GM19035 (cell line): ENCODE results near the gene CDH4.

Experiments used
- ATAC-seq: cut with Tn5 transposase; IDR thresholded peaks from one replicate; pipeline ENCODE4 v1.9.1; 2021; ENCODE audit not compliant: unreplicated experiment

Gene CDH4

DNA sequence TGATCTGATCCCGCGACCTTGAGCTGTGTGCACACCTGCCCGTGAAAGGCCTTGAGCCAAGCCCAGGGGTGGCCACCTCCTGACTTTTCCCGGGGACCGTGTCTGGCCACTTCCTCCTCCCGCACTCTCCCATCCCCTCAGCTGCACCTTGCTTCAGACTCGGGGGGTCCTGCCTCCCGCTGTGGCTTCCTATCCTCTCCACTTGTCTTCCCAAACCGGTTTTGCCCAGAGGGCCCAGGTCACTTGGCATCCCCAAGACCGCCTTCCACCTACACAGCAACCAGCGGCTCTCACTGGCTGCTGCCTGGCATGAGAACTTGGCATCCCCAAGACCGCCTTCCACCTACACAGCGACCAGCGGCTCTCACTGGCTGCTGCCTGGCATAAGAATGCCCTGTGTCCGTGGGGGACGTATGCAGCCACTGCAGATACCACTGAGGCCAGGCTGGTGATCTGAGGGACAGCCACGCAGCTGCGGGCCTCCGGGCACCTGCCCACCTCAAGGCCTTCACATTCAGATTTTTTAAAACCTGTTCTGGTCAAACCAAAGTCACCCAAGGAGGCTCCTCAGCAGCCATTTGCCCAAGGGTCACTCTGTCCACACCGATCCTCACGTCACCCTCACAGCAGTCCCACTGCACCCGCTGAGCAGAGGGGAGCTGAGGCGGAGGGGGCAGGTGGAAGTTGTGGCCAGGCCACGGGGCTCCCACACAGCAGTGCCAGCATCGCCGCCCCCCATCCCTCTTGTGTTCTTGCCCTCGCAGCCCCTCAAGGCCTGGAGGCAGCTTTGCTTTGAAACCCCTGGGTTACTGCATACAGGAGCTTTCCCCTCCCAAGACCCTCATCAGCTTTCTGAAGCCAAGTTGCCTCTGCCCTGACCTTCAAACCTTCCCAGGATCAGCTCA is 568.1 kb downstream of the CDH4 start:
- ATAC-seq, result no peak

DNA sequence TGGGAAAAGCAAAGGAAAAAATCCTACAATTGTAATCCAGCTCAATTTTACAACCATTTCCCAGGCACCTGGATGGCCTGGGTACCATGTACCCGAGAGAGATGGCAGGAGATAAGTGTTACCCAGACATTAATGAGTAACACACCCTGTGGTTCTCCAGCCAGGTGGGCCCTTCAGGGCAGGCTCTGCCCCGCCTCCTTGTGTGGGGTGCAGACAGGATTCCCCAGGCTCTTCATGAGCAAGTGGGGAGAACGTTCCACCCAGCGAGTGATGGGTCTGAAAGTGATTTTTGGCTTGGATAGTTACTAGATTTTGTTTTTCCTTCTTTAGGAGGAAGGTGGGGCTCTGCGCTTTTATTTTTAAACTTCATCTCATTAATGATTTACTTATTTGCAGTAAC is 569.7 kb downstream of the CDH4 start:
- ATAC-seq, result no peak

DNA sequence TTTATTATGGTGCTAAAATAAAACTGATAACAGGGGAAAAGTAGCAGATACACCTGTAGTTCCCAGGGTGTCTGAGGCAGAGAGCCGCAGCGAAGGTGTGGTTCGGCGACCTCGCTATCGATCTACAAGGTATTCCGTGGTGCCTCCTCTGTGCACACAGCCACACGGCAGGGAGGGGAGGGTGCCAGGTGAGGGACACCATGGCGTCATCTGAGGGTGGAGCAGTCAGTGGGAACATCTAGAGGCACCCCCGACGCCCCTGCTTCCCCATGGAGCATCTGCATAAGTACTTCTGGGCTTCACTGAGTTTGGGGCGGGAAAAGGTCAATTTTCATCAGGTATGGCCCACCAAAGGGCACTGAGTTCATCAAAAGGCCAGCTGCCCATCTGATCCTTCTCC is 570.3 kb downstream of the CDH4 start:
- no peak for ATAC-seq

DNA sequence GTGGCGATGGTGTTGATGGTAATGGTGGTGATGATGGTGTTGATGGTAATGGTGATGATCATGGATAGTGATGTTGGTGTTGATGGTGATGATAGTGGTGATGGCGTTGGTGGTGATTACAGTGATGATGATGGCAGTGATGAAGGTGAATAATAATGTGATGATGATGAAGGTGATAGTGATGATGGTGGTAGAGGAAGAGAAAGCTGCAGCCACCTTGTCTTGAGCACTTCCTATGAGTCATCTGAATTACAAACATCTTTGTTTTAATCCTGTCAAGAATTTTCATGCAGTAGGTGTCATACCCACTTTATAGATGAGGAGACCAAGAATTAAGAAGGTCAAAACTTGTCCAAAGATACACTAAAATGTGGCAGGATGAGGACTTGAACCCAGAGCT is 571.2 kb downstream of the CDH4 start:
- no peak for ATAC-seq

DNA sequence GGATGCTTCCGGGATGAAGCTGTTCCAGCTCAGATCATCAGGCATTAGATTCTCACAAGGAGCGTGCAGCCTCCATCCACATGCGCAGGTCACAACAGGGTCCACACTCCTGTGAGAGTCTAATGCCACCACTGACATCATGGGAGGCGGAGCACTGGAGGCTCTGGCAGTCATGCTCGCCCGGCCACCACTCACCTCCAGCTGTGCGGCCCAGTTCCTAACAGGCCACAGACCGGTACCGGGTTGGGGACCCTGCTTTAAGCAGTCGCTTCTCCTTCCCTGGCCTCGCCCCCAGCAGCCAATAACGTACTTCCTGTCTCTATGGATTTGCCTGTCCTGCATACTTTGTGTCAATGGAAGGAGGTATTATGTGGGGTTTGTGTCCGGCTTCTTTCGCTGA is 576.8 kb downstream of the CDH4 start:
- no peak for ATAC-seq

DNA sequence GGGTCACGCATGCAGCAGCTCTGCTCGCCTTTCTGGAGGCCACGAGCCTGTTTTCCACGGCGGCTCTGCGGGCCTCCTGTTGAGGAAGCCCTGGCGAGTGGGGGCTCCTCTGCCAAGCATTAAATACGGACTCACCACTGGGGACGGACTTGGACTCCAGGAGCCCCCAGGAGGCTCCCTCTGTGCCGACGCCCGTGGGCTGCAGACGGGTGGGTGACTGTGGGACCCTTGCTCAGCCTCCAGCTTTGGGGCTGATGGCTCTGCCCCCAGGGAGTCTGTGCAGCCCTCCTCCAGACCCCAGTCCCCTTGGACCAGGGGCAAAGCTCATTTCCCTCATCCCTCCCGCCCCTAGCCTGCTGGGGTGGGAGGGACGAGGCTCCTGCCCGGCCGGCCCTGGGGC is 577.5 kb downstream of the CDH4 start:
- no peak for ATAC-seq

DNA sequence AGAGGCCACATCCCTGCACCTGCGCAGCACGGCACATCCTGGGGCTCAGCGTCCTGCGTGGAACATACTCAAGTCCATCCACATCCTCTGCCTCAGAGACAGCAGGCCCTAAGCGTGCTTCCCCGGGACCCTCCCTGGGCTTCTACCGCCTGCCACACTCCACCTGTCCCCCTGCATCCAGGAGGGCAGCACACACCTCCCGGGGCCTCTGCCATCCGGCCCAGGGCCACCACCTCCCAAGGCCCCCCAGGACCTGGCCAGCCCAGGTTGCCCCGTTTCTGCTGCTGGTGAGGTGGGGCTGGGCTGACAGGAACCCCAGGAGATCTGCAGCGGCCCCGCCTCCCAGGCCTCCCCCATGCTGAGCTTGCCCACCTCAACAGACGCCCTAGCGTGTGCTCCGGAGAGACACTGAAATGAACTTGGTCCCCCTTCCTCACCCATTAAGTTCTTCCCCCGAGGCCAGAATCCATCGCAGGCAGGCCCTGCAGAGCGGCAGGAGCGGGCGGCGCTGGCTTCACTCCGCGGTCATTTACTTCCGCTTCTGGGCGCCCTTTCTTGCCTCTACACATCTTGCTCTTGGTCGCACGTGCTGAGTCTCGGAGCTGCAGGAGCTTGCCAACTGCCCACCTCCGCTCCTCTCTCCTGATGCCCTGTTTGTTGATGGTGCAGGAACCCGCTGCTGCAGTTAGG is 578.3 kb downstream of the CDH4 start:
- ATAC-seq, result no peak

DNA sequence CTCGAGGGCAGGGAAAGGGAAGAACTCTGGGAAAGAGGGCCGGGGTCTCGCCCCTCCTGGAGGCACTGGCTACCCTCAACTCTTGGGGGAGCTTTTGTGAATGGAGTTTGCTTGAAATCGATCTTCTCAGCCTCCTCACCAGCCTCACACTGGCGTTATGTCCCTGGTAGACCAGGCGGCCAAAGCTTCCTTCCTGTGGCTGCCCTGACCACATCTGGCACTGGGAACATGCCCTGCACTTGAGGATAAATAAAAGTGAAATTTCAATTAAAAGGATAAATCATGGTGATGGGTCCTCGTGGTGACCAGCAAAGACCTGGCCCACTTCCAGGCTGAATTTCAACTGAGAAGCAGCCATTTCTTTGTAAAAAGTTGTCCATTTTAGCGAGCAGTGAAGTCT is 578.9 kb downstream of the CDH4 start:
- ATAC-seq, result no peak

DNA sequence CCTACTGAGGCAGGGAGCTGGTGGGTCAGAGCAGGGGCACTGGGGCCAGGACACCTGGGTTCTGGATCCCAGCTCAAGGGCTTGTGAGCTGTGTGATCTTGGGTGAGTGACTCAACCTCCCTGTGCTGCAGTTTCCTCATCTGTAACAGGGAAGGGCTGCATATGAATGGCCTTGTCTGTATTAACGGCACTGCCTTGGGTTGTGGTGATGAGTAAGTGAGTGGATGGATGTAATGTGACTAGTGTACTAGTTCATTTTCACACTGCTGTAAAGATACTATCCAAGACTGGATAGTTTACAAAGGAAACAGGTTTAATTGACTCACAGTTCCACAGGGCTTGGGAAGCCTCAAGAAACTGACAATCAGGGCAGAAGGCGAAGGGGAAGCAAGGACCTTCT is 580.1 kb downstream of the CDH4 start:
- ATAC-seq, result no peak

DNA sequence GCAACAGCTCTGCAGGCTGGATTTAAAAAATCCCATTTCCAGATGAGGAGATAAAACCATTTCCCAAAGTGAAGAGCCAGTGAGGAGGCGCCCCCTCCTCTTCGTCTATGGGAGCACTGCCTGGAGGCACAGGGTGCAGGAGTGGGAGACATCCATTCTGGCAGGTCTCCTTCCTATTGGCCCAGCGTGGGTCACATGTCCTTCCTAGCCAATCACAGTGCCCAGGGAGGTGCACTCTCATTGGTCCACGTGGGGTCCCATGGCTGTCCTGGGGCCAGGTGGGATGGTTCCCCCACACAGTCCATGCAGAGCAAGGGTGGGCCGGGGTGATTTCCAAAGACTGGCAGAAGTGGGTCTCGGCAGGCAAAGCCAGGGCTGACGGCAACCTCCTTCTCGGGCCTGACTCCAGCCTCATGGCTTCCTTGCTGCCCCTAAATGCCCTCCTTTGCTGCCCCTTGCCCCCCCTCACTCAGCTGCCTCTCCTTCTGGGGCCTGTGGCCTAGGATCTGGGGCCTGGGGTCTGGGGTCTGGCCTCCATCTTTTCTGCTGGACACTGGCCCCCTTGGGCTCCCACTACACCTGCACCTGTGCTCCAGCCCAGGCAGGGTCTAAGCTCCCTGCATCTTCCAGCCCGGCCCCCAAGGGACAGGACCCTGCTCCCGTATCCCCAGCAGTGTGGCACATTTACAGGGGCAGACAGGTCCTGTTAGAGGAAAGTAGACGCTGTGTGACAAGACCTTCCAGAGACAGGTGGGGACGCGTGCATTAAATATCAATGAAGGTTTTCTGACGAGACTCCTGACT is 581.9 kb downstream of the CDH4 start:
- no peak for ATAC-seq

DNA sequence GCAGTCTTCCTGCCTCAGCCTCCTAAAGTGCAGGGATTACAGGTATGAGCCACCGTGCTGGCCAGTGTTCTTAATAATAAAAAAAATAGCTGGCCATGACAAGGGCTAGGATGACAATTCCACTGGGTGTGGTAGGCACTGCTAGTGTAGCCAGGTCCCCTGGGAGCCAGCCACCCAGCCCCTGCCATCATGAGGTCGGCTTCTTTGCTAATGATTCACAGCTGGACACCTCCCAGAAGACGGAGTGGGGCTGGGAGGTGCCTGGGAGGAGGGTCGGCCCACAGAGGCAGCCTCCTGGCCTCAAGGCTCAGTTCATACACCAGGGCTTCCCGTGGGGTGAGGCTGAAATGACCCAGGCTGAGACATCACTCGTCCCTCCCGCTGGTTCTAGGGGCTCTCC is 583.2 kb downstream of the CDH4 start:
- ATAC-seq, result no peak

DNA sequence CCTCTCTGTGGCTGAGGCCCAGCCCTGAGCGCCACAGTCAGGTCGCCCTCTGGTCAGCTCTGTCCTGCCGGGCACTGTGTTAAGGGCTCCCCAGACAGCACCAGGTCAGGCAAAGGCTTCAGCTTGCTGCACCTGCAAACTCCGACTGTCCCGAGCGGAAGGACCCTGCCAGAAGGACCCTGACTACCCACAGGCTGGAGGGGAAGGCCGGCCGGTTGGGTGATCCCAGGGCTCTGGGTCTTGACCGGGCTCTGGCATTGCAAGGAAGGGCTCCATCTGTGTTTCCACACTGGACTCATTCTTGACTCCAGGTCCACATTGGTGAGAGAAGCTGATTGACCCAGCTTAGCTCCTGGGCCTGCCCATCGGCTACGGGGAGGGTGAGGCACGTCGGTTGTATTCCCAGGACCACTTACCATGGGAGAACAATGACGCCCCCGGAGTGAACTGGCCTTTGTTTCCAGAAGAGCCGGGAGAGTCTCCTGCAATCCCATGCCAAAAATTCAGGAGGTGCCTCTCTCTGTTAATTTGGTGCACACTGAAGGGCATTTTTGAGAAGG is 583.8 kb downstream of the CDH4 start:
- ATAC-seq, result no peak

DNA sequence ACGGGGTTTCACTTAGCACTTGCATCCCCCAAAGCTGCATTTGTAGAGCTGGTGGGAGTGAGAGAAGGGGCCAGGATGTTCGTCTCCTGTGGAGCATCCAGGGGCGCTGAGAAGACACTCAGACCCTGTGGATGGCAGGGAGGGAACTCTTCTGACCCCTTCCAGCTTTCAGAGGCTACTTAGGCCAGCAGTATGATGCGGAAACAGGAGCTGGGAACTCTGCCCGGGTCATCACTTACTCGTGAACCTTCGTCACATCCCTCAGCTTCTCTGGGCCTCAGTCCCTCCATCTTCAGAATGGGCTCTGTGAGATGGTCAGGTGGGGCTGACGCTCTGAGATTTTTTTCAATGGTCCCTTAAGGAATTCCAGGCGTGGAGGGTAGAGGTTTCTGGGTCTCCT is 585.1 kb downstream of the CDH4 start:
- ATAC-seq, result no peak

DNA sequence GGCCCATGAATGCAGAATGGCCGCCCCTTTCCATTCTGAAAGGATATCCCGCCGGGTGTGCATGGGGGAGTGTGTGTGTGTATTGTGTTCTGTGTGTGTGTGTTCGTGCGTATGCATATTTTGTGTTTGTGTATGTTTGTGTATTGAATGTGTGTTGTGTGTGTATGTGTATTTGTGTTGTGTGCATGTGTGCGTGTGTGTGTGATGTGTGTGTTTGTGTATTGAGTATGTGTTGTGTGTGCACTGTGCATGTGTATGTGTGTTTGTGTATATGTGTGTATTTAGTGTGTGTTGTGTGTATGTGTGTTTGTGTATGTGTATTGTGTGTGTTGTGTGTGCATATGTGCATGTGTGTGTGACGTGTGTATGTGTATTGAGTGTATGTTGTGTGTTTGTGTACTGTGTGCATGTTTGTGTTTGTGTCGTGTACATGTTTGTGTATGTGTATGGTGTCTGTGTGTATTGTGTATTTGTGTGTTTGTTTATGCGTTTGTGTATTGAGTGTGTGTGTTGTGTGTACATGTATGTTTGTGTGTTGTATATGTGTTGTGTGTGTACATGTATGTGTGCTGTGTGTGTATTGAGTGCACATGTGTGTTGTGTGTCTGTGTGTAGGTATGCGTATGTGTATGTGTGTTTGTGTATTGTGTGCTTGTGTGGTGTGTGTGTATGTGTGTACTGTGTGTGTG is 587.3 kb downstream of the CDH4 start:
- no peak for ATAC-seq

DNA sequence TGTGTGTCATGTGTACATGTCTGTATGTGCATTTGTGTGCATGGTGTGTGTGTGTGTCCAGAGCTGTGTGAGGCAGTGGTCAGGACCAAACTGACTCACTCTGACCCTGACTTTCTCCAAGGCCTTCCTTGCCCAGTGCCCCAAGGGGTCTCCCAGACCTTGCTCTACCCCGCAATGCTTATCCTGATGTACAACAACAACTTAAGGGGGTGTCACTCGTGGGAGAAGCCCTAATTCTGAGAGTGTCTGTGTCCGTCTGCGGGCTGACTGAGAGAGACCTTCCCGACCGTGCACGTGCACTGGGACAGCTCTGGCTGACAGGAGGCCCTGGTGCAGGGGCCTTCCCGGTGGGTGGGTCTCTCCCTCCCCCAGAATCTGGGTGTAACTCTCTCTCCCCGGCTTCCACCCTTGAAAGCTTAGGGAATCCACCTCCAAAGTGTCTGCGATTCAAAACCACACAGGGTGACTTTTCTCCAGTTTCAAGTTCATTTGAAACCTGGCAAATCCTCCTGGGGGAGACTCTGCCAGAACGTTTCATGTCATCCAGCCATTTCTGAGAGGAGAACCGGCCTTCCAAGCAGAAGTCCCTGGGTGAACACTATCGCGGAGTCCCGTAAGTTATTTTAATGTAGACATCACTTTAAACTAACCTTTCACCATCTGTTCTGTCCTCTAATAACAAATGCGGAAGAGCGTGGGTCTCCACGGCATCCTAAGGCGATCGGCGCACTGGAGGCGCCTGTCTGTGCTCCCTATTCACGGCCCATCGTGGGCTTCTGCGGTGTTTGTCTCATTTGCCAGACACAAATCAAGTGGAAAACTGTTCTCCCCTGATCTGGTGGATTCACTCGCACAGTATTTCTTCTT is 588.1 kb downstream of the CDH4 start:
- no peak for ATAC-seq

DNA sequence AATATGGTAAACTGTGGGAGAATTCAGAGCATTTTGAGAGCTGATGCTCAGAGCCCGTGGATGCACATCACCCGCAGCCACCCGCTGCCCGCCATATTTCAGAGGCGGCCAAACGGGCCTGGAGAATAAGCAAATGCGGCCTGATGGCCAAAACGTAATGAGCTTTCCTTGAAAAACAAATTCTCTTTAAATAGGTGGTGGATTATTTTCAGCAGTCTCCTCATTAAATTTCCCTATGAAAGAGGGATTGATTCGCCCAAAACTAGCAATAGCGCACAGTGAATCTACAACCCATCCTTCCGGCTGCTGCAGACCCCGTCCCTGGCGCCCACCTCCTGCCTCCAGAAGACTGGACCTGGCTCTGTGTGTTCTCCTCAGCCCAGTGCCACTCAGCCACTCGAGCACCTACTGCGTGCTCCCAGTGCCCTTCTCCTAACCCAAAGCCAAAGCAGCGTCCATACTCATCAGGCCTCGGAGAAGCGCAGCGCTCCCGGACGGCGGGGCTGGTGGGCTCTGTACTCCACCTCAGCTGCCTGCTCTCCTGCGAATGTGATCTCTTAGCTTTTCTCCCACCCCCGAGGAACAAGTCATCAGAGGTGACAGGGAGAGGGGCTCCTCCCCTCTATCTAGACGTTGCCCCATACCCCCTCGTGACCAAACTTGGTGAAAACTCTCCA is 588.9 kb downstream of the CDH4 start:
- no peak for ATAC-seq

DNA sequence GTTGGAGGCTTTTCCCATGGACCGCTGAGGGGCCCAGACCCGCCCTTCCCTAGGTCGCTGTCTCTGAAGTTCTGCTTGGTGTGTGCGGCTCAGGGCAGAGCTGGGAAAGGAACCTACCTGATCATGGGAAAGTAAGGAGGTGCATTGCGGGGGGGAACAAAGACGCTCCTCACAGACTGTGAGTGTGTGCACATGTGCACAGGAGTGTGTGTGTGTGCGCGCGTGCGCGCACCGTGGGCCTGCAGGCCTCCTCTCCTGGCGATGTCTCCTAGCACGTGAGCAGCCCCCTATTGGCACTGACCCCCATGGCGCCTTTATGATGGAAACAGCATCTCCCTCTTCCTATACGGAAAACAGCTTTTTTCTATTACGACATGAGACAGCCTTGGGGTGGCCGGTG is 589.5 kb downstream of the CDH4 start:
- ATAC-seq, result no peak

DNA sequence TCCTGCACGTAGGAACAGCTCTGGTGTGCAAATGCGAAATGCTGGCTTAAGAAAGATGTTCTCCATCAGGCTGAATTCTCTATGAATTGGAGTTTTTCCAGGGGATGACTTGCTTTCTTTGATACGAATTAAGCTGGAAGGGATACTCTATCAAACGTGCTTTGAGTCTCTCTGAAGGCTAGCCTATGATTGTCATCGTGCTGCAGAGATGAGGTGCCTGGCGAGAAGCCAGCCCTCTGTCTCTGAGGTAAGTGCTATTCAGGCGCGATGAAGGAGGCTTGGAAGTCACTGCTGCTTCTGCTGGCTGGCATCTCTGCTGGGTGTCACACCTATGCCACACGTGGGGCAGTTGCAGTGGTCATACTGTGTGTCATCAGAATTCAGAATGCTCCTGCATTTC is 589.9 kb downstream of the CDH4 start:
- no peak for ATAC-seq

DNA sequence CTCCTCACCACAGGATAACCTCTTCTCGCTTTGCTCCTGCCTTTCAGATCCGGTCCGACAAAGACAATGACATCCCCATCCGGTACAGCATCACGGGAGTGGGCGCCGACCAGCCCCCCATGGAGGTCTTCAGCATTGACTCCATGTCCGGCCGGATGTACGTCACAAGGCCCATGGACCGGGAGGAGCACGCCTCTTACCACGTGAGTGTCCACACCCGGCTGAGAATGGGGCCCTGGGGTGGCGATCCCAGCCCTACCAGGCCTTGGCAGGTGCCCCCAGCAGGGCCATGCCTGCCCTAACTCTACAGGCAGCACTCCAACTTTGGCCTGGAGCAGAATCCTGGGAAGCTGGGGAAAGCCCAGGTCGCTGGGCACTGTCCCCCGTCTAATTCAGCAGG is 592.6 kb downstream of the CDH4 start:
- no peak for ATAC-seq
